AG04449 (cell line): Measurements from ENCODE around the gene RHOF.

Source experiments
- CTCF ChIA-PET: fragments of 350-600 bp; formaldehyde crosslinking; extraction: SDS; loops from one replicate; lab custom pipeline; 2021; ENCODE audit warnings: antibody characterized with exemption; lab: Yijun Ruan, JAX
- POLR2A ChIA-PET: fragments of 400-600, 350-600 bp; formaldehyde crosslinking; extraction: SDS; loops from one replicate; lab custom pipeline; 2020; ENCODE audit warnings: antibody characterized with exemption, inconsistent platforms; lab: Yijun Ruan, JAX
- DNase-seq: peaks from one replicate; pipeline ENCODE4 v3.0.0-alpha.2; 2010; ENCODE audit warnings: low read depth, low spot score
- H3K4me3 ChIP-seq: 2 replicates; pipeline ENCODE4 v1.5.1; 2011; ENCODE audit warnings: low read depth, mild to moderate bottlenecking, control low read depth, low read length
- TF ChIP-seq, protein P1 (sequence below): IDR thresholded peaks from one replicate; pipeline ENCODE4 v1.5.1; 2011; ENCODE audit warnings: mild to moderate bottlenecking, moderate library complexity, low read length, control low read depth, inconsistent platforms; ENCODE audit not compliant: insufficient read depth; ENCODE audit errors: missing control alignments

Gene RHOF

DNA sequence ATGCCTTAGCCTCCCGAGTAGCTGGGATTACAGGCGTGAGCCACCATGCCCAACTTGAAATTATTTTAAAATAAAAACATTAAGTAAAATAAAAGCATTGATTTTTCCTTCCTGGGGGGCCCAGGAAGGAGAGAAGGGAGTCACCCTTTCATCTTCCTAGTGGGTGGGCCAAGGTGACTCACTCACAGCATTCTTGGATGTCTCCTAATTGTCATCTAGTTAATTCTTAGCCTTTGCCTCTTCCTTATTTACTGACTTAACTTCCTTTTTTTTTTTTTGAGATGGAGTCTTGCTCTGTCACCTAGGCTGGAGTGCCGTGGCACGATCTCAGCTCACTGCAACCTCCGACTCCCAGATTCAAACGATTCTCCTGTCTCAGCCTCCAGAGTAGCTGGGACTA, 51.7 kb downstream of the RHOF start:
- DNase-seq: no peak
- H3K4me3 ChIP-seq: no peak overlapping the region
- ChIA-PET POLR2A (interaction anchor here (0.7 kb wide), 1 partner anchor 30 kb away, joined by 3 read pairs; no protein-coding TSS in a partner anchor), CTCF (interaction anchor here (1.0 to 2.6 kb wide), 2 partner anchors 31 to 53 kb away, joined by 3 to 9 read pairs; partner anchors contain the start of gene RHOF)
- TF ChIP-seq, protein P1, sequence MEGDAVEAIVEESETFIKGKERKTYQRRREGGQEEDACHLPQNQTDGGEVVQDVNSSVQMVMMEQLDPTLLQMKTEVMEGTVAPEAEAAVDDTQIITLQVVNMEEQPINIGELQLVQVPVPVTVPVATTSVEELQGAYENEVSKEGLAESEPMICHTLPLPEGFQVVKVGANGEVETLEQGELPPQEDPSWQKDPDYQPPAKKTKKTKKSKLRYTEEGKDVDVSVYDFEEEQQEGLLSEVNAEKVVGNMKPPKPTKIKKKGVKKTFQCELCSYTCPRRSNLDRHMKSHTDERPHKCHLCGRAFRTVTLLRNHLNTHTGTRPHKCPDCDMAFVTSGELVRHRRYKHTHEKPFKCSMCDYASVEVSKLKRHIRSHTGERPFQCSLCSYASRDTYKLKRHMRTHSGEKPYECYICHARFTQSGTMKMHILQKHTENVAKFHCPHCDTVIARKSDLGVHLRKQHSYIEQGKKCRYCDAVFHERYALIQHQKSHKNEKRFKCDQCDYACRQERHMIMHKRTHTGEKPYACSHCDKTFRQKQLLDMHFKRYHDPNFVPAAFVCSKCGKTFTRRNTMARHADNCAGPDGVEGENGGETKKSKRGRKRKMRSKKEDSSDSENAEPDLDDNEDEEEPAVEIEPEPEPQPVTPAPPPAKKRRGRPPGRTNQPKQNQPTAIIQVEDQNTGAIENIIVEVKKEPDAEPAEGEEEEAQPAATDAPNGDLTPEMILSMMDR: no peak

DNA sequence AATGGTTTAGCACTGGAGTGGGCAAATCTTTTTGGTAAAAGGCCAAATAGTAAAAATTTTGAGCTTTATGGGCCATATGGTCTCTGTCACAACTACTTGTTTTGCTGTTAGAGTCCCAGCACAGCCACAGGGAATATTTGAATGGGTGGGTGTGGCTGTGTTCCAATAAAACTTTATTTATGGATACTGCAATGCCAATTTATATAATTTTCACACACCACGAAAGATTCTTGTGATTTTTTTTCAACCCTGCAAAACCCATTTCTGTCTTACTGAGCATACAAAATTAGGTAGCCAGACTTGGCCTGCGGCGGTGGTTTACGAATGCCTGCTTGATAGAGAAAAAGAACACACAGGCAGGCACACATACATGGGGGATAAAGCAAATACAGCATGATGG, 52.6 kb downstream of the RHOF start:
- ChIA-PET CTCF (interaction anchor here (1.1 to 2.6 kb wide), 2 partner anchors 32 to 54 kb away, joined by 3 to 9 read pairs; partner anchors contain the start of gene RHOF), POLR2A (no interaction called here)
- TF ChIP-seq, protein P1: no peak
- no peak for DNase-seq
- H3K4me3 ChIP-seq: no peak overlapping the region

DNA sequence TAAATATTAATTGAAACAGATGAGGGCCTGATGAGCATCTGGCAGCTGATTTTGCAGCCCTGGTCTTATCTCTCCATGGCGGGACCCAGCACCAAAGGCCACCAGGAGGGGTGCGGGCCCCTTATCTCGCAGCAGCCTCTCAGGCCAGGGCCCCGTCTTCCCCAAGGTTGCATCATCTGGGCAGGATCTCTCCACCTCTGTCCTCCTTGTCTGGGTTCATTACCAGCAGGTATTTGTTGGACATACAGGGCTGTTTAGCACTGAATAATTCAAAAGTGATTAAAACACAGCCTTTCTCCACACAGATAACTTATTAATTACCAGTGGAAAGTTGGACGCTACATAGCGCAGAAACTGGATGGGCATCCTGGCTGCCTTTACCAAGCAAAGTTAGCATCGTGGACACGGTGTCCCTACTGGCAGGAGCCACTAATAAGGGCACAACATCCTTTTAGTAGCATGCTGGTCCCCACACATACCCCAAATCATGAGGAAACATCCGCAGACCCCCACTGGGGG, 55.1 kb downstream of the RHOF start:
- TF ChIP-seq, protein P1: no peak
- CTCF ChIA-PET: no interaction called here
- no peak overlapping the region for H3K4me3 ChIP-seq
- DNase-seq: no peak
- POLR2A ChIA-PET: no interaction called here

DNA sequence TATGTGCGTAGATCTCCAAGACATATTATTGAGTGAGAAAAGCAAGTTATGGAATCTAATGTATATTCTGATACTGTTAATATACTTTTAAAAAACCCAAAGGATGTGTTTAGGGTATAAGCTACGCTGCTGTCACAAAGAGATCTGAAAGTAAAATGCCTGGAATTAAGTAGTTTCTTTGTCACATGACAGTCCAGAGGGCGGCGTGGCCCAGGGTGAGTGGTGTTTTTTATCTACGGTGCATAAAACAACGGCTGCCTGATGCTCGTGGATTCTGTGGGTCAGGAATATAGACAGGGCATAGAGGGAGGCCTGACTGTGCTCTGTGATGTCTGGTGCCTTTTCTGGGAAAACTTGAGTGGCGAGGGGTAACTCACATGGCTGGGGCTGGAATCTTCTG, 59.6 kb downstream of the RHOF start:
- ChIA-PET POLR2A (no interaction called here), CTCF (no interaction called here)
- H3K4me3 ChIP-seq: no peak overlapping the region
- TF ChIP-seq, protein P1: no peak
- DNase-seq: no peak

DNA sequence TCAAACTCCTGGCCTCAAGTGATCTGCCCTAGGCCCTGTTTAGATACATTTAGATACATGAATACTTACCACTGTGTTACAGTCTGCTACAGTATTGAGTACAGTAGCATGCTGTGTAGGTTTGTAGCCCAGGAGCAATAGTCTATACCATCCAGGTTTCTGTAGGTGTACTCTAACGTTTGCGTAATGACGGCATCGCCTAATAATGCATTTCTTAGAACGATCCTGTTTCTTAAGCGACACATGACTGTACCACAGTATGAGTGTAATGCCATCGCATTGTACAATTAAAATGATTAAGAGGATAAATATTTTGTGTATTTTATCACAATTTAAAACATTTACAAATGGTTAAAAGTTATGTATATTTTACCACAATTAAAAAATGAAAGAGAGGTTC, 62.0 kb downstream of the RHOF start:
- ChIA-PET CTCF (interaction anchor here (1.0 kb wide), 1 partner anchor 80 kb away, joined by 3 read pairs; no protein-coding TSS in a partner anchor), POLR2A (no interaction called here)
- TF ChIP-seq, protein P1: no peak
- DNase-seq: no peak
- no peak overlapping the region for H3K4me3 ChIP-seq

DNA sequence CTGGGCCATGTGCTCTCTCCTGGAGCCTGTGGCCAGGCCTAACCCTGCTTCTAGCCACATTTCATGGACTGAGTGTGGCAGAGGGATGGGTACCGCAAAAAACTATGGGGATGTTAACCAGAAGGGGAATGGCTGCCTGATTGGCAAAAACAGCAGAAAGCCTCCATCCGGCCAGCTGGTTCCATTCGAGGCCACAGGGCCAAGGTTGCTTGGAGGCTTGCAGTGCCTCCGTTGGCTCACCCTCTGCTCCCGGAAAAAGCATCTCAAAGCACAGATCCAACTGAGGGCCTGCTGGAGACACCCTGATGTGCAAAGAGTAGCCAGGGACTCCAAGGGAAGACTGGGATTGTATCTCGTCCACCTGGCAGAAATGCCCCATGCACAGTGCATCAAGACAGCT, 64.5 kb downstream of the RHOF start:
- CTCF ChIA-PET: no interaction called here
- TF ChIP-seq, protein P1: no peak
- POLR2A ChIA-PET: no interaction called here

More for the DNA sequence above, 64.5 kb downstream of the RHOF start:
- no peak overlapping the region for H3K4me3 ChIP-seq
- DNase-seq: no peak
